HCT116 (cell line): ENCODE results near the gene FLT3LG.

Experiments used
- EZH2 ChIP-seq: fragments of 200-600 bp; sonication (generic); IDR thresholded peaks from 2 replicates; pipeline ENCODE4 v1.6.1; 2017; ENCODE audit warnings: antibody characterized with exemption, mixed run types
- TF ChIP-seq, protein P1 (sequence below), 3 experiments: fragments of 200-600 bp in 1 of 3; sonication (generic) in 1 of 3; IDR thresholded peaks in 2 of 3; conservative IDR thresholded peaks in 1 of 3; 2 replicates each; pipeline ENCODE4 v1.5.1; 2012 to 2017; ENCODE audit warnings: low read depth in 2 of 3, low read length in 2 of 3, antibody characterized with exemption in 1 of 3, borderline replicate concordance in 1 of 3, control low read depth in 1 of 3, mild to moderate bottlenecking in 1 of 3, mixed read lengths in 1 of 3, mixed run types in 1 of 3, moderate library complexity in 1 of 3; ENCODE audit not compliant: insufficient read depth in 1 of 3

GRCh38 chr19:49468199-49468598, 5.8 kb upstream of the FLT3LG start:
- TF ChIP-seq, protein P1, sequence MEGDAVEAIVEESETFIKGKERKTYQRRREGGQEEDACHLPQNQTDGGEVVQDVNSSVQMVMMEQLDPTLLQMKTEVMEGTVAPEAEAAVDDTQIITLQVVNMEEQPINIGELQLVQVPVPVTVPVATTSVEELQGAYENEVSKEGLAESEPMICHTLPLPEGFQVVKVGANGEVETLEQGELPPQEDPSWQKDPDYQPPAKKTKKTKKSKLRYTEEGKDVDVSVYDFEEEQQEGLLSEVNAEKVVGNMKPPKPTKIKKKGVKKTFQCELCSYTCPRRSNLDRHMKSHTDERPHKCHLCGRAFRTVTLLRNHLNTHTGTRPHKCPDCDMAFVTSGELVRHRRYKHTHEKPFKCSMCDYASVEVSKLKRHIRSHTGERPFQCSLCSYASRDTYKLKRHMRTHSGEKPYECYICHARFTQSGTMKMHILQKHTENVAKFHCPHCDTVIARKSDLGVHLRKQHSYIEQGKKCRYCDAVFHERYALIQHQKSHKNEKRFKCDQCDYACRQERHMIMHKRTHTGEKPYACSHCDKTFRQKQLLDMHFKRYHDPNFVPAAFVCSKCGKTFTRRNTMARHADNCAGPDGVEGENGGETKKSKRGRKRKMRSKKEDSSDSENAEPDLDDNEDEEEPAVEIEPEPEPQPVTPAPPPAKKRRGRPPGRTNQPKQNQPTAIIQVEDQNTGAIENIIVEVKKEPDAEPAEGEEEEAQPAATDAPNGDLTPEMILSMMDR (IDR thresholded peaks at IDR 0.05 in 2 of 3, conservative IDR thresholded peaks at IDR 0.05 in 1 of 3; ENCODE audit: borderline replicate concordance in 1 of 3, insufficient read depth in 1 of 3, low read depth in 2 of 3, low read length in 2 of 3) = no peak
- no peak for TF ChIP-seq EZH2
